ENCODE measurements around the gene APCDD1. TPM values are rescaled to one million over a fixed set of nuclear protein-coding genes. Genes with fewer than 3 reads are reported as not detected.
A peak's percentile ranks its signal among the peaks of the same experiment; 100 is the strongest.

APCDD1 gene
- total and polyA plus RNA-seq, 2 experiments from 2014 or later: 0.31 to 1.0 TPM

- peak; percentile 41 for DNase-seq (ENCODE audit: low spot score)
- peak overlapping the region; percentile 27 for H3K4me2 ChIP-seq
- H4K20me1 ChIP-seq (replicated peaks; ENCODE audit: insufficient read depth): peaks cover 3% of the 10 kb centered on the region; the same call in 1 of the 2 replicates
- Mint-ChIP-seq H3K27me3 (ENCODE audit: insufficient read depth, low read depth, poor library complexity) (peaks cover 49% of the 10 kb centered on the region), H3K4me1 (peaks cover 58% of the 10 kb centered on the region), H3K9me3 (peaks cover 3% of the 10 kb centered on the region; the same call in 1 of the 3 replicates), H3K4me3 (no peak overlapping the region), H3K27ac (no peak overlapping the region), H3K36me3 (ENCODE audit: low read depth) (peaks cover 15% of the 10 kb centered on the region)
- no peak overlapping the region for H3K27ac ChIP-seq (ENCODE audit: low read depth)
- H3K4me1 ChIP-seq (ENCODE audit: insufficient read depth): peaks cover 46% of the 10 kb centered on the region
- no peaks in the 10 kb centered on the region for H3K79me2 ChIP-seq (replicated peaks; ENCODE audit: insufficient read depth)
- no peak overlapping the region for H2AFZ ChIP-seq
- H3K27me3 ChIP-seq (ENCODE audit: insufficient read depth): peaks cover 79% of the 10 kb centered on the region
- H3F3A ChIP-seq (replicated peaks; ENCODE audit: low read depth): peaks cover 3% of the 10 kb centered on the region; the same call in 1 of the 2 replicates
- H3K4me3 ChIP-seq: peak overlapping the region; percentile 4; the same call in 1 of the 2 replicates
- H3K9me2 ChIP-seq (ENCODE audit: insufficient read depth): no peaks in the 10 kb centered on the region
- ATAC-seq: peak; percentile 23; the same call in 2 of the 3 replicates
- TF ChIP-seq EZH2phosphoT487 (IDR thresholded peaks at IDR 0.05; ENCODE audit: unreplicated experiment) (no peak), JUNB (IDR thresholded peaks at IDR 0.05; ENCODE audit: unreplicated experiment) (no peak)
- TF ChIP-seq, protein P1, sequence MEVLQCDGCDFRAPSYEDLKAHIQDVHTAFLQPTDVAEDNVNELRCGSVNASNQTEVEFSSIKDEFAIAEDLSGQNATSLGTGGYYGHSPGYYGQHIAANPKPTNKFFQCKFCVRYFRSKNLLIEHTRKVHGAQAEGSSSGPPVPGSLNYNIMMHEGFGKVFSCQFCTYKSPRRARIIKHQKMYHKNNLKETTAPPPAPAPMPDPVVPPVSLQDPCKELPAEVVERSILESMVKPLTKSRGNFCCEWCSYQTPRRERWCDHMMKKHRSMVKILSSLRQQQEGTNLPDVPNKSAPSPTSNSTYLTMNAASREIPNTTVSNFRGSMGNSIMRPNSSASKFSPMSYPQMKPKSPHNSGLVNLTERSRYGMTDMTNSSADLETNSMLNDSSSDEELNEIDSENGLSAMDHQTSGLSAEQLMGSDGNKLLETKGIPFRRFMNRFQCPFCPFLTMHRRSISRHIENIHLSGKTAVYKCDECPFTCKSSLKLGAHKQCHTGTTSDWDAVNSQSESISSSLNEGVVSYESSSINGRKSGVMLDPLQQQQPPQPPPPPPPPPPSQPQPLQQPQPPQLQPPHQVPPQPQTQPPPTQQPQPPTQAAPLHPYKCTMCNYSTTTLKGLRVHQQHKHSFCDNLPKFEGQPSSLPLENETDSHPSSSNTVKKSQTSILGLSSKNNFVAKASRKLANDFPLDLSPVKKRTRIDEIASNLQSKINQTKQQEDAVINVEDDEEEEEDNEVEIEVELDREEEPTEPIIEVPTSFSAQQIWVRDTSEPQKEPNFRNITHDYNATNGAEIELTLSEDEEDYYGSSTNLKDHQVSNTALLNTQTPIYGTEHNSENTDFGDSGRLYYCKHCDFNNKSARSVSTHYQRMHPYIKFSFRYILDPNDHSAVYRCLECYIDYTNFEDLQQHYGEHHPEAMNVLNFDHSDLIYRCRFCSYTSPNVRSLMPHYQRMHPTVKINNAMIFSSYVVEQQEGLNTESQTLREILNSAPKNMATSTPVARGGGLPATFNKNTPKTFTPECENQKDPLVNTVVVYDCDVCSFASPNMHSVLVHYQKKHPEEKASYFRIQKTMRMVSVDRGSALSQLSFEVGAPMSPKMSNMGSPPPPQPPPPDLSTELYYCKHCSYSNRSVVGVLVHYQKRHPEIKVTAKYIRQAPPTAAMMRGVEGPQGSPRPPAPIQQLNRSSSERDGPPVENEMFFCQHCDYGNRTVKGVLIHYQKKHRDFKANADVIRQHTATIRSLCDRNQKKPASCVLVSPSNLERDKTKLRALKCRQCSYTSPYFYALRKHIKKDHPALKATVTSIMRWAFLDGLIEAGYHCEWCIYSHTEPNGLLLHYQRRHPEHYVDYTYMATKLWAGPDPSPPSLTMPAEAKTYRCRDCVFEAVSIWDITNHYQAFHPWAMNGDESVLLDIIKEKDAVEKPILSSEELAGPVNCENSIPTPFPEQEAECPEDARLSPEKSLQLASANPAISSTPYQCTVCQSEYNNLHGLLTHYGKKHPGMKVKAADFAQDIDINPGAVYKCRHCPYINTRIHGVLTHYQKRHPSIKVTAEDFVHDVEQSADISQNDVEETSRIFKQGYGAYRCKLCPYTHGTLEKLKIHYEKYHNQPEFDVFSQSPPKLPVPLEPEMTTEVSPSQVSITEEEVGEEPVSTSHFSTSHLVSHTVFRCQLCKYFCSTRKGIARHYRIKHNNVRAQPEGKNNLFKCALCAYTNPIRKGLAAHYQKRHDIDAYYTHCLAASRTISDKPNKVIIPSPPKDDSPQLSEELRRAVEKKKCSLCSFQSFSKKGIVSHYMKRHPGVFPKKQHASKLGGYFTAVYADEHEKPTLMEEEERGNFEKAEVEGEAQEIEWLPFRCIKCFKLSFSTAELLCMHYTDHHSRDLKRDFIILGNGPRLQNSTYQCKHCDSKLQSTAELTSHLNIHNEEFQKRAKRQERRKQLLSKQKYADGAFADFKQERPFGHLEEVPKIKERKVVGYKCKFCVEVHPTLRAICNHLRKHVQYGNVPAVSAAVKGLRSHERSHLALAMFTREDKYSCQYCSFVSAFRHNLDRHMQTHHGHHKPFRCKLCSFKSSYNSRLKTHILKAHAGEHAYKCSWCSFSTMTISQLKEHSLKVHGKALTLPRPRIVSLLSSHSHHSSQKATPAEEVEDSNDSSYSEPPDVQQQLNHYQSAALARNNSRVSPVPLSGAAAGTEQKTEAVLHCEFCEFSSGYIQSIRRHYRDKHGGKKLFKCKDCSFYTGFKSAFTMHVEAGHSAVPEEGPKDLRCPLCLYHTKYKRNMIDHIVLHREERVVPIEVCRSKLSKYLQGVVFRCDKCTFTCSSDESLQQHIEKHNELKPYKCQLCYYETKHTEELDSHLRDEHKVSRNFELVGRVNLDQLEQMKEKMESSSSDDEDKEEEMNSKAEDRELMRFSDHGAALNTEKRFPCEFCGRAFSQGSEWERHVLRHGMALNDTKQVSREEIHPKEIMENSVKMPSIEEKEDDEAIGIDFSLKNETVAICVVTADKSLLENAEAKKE (CRISPR knock-in tag; IDR thresholded peaks at IDR 0.05): no peak
- TF ChIP-seq, protein P2, sequence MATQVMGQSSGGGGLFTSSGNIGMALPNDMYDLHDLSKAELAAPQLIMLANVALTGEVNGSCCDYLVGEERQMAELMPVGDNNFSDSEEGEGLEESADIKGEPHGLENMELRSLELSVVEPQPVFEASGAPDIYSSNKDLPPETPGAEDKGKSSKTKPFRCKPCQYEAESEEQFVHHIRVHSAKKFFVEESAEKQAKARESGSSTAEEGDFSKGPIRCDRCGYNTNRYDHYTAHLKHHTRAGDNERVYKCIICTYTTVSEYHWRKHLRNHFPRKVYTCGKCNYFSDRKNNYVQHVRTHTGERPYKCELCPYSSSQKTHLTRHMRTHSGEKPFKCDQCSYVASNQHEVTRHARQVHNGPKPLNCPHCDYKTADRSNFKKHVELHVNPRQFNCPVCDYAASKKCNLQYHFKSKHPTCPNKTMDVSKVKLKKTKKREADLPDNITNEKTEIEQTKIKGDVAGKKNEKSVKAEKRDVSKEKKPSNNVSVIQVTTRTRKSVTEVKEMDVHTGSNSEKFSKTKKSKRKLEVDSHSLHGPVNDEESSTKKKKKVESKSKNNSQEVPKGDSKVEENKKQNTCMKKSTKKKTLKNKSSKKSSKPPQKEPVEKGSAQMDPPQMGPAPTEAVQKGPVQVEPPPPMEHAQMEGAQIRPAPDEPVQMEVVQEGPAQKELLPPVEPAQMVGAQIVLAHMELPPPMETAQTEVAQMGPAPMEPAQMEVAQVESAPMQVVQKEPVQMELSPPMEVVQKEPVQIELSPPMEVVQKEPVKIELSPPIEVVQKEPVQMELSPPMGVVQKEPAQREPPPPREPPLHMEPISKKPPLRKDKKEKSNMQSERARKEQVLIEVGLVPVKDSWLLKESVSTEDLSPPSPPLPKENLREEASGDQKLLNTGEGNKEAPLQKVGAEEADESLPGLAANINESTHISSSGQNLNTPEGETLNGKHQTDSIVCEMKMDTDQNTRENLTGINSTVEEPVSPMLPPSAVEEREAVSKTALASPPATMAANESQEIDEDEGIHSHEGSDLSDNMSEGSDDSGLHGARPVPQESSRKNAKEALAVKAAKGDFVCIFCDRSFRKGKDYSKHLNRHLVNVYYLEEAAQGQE (IDR thresholded peaks at IDR 0.05; ENCODE audit: unreplicated experiment): no peak
- no peaks in the 10 kb centered on the region for H3K36me3 ChIP-seq (ENCODE audit: insufficient read depth)
Measured at GRCh38 chr18:10477863-10478260, 23.4 kb downstream of the APCDD1 start.

Data from GM23338 (cell line).